Ovary (tissue), 9 donors: Measurements from ENCODE around the gene FIG4. TPM values are rescaled to one million over a fixed set of nuclear protein-coding genes. Genes with fewer than 3 reads are reported as not detected.
"Not testable (repeated sequence)": the region's sequence is repeated elsewhere in the genome, so short reads cannot be mapped to it uniquely, and the experiment has no call there.

Source experiments
- DNase-seq, 5 donors: peaks; one replicate each; pipeline ENCODE4 v3.0.0-alpha.2; 2019 to 2020
- H3K27ac ChIP-seq, 2 donors: fragments of 200-600 bp; one replicate each; pipeline versions ENCODE4 v1.5.1 to v1.8.0; 2019 to 2022
- H3K27me3 ChIP-seq: fragments of 200-600 bp; one replicate; pipeline ENCODE4 v1.8.0; 2022
- H3K36me3 ChIP-seq: fragments of 200-600 bp; sonication (generic); one replicate; pipeline ENCODE4 v1.5.1; 2019
- H3K4me1 ChIP-seq: one replicate; pipeline ENCODE4 v1.8.1; 2013; ENCODE audit warnings: mild to moderate bottlenecking, moderate library complexity; ENCODE audit not compliant: insufficient read depth
- H3K4me3 ChIP-seq: fragments of 200-600 bp; sonication (generic); one replicate; pipeline ENCODE4 v1.5.1; 2017
- H3K9me3 ChIP-seq, 2 donors: fragments of 200-600 bp in 1 of 2; sonication (generic) in 1 of 2; one replicate each; pipeline versions ENCODE4 v1.5.1 to v1.8.1; 2013 to 2019; ENCODE audit warnings: mild to moderate bottlenecking in 1 of 2, moderate library complexity in 1 of 2
- EP300 ChIP-seq: sonication (generic); formaldehyde crosslinking; IDR thresholded peaks from one replicate; pipeline ENCODE4 v1.6.1; 2017; ENCODE audit warnings: antibody characterized with exemption
- POLR2A ChIP-seq: fragments of 450-650 bp; IDR thresholded peaks from one replicate; pipeline ENCODE4 v1.6.1; 2017; ENCODE audit warnings: antibody characterized with exemption, mild to moderate bottlenecking, moderate library complexity
- WGBS, 3 donors: extraction: QIAGEN DNeasy Blood & Tissue Kit in 1 of 3; methylation state at CpG; one replicate each; pipeline versions ENCODE4 v1.1.5 to v1.1.7; 2013 to 2017; 5-methylcytosine and 5-hydroxymethylcytosine counted together
- intact Hi-C, 4 donors: fragments of 100-400 bp; cut with DNase I; formaldehyde crosslinking; loops; one replicate each; pipeline versions ENCODE4 v1.11.0 to v1.15.1; 2022 to 2023
- polyA plus RNA-seq, 2 donors: library from polyadenylated mRNA; stranded (reverse); fragments of 200-250 nt in 1 of 2; fragments of 350-450 nt in 1 of 2; fragmentation: Illumina TruSeq in 1 of 2; extraction: RNeasy Lipid Tissue Mini Kit (QIAGEN cat#74804) in 1 of 2; gene quantifications; one replicate each; pipeline ENCODE4 v1.2.3, GENCODE V29; 2013 to 2014
- total RNA-seq, 7 donors: library from RNA; depleted of rRNA in 2 of 7; stranded (reverse); fragments of >200 nt in 2 of 7; fragmentation: NEBNext Ultra II Directional in 3 of 7; extraction: Animal tissue kit (Norgen Biotek cat#: 25700) in 3 of 7; gene quantifications; one replicate each; pipeline versions ENCODE4 v1.1.0 to v1.2.4, GENCODE V29; 2016 to 2023
- TF ChIP-seq, protein P1 (sequence below), 3 donors: fragments of 450-650 bp in 2 of 3; fragments of 200-600 bp in 1 of 3; IDR thresholded peaks; one replicate each; pipeline versions ENCODE4 v1.5.1 to v1.8.0; 2016 to 2022; ENCODE audit warnings: antibody characterized with exemption in 3 of 3, mild to moderate bottlenecking in 1 of 3
- donor health status: DM: no; HTN: no; CAD: no; lungs with moderate emphysema.
- donor health status: DM: no; HTN: no; CAD: no.
- donor health status: Bipolar disorder and iron deficiency.
- donor health status: DM: yes; HTN: yes; CAD: no.
- donor health status: DM: no; HTN: no; CAD: no.
- donor health status: DM: yes; HTN: yes; CAD: no.

Gene FIG4
- total and polyA plus RNA-seq, 9 donors, result 7.4 to 17.5 (median 13.3) TPM

DNA sequence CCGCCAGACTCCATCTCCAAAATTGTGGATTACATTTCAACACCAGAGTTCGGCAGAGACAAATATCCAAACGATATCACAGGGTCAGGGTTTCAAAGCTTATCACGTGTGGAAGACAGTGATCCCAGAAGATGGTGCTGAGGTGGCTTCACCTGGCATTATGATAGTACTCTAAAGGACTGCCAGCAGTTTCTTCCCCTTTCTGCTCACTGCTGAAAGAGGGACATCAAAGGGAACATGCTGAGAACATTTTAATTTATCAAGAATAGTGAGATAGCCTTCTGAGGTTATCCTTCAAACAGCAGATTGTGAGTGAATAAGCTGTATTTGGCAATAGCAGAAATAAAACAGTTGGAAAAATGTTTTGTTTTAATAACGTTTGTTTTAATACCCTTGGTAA is 79.7 kb downstream of the FIG4 start:
- Histone ChIP-seq H3K27ac (no peak overlapping the region), H3K36me3 (no peaks in the 10 kb centered on the region), H3K27me3 (no peaks in the 10 kb centered on the region), H3K4me3 (no peak overlapping the region), H3K9me3 (no peaks in the 10 kb centered on the region), H3K4me1 (no peaks in the 10 kb centered on the region)
- intact Hi-C loops, result no loop called here
- TF ChIP-seq POLR2A, result no peak
- TF ChIP-seq, protein P1, sequence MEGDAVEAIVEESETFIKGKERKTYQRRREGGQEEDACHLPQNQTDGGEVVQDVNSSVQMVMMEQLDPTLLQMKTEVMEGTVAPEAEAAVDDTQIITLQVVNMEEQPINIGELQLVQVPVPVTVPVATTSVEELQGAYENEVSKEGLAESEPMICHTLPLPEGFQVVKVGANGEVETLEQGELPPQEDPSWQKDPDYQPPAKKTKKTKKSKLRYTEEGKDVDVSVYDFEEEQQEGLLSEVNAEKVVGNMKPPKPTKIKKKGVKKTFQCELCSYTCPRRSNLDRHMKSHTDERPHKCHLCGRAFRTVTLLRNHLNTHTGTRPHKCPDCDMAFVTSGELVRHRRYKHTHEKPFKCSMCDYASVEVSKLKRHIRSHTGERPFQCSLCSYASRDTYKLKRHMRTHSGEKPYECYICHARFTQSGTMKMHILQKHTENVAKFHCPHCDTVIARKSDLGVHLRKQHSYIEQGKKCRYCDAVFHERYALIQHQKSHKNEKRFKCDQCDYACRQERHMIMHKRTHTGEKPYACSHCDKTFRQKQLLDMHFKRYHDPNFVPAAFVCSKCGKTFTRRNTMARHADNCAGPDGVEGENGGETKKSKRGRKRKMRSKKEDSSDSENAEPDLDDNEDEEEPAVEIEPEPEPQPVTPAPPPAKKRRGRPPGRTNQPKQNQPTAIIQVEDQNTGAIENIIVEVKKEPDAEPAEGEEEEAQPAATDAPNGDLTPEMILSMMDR (IDR thresholded peaks at IDR 0.05), result no peak
- no peak for TF ChIP-seq EP300
- 38 to 55% (median 40%) methylated on average over 5 of the region's 5 CpGs for WGBS, 3 donors
- DNase-seq, result no peak

DNA sequence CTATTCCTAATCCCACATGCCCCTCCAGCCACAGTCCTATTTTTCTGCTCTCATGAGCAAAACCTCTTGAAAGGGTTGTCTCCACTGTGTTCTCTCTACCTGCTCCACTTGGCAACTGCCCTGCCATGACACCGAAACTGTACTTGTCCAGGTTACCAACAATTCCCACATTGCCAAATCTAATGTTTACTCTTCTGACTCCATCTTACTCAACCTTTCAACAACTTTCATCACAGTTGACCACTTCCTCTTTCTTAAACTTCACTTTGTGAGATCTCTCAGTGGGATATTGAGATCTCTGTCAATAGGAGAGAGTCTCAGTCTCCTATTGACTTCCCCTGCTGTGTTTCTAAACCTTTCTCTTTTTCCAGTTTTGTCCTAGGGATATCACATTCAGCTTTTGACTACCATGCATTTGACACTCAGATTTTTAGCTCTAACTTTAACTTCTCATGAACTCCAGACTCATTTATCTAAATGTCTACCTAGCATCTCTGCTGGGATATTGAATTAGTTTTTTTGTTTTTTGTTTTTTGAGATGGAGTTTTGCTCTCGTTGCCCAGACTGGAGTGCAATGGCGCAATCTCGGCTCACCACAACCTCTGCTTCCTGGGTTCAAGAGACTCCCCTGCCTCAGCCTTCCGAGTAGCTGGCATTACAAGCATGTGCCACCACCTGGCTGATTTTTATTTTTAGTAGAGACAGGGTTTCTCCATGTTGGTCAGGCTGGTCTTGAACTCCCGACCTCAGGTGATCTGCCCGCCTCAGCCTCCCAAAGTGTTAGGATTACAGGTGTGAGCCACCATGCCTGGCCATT is 81.1 kb downstream of the FIG4 start:
- H3K9me3 ChIP-seq, H3K27me3 ChIP-seq, intact Hi-C loops, H3K36me3 ChIP-seq, H3K4me1 ChIP-seq, DNase-seq, H3K4me3 ChIP-seq, H3K27ac ChIP-seq: not testable (repeated sequence)
- 89 to 97% (median 89%) methylated on average over 7 of the region's 7 CpGs for WGBS, 3 donors

DNA sequence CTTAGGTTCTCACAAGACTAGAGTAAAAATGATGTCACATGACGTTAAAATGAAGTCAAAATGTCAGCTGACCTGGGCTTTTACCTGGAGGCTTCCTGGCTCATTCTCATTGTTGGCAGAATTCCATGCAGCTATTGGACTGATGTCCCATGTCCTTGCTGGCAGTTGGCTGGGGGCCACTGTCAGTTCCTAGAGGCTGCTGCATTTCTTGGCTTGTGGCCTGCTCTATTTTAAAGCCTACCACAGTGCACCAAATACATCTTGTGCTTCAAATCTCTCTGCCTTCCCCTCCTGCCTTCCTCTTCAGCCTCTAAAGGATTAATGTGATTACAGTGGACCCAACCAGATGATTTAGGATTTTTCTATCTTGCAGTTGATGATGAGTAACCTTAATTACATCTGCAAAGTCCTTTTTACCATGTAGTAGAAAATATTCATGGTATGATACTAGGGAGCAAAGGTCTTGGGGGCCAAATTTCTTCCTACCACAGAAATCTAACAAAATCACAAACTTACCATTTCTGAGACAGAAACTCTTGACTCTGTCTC is 81.9 kb downstream of the FIG4 start:
- Histone ChIP-seq H3K4me3 (no peak overlapping the region), H3K27me3 (no peaks in the 10 kb centered on the region), H3K27ac (no peak overlapping the region), H3K36me3 (no peaks in the 10 kb centered on the region), H3K9me3 (no peaks in the 10 kb centered on the region), H3K4me1 (no peaks in the 10 kb centered on the region)
- 82 to 89% (median 85%) methylated on average over 1 of the region's 1 CpG for whole genome bisulfite sequencing, 3 donors
- TF ChIP-seq, protein P1 (IDR thresholded peaks at IDR 0.05), result no peak
- no peak for TF ChIP-seq POLR2A
- no peak for TF ChIP-seq EP300
- no peak for DNase-seq
- intact Hi-C loops, result no loop called here

DNA sequence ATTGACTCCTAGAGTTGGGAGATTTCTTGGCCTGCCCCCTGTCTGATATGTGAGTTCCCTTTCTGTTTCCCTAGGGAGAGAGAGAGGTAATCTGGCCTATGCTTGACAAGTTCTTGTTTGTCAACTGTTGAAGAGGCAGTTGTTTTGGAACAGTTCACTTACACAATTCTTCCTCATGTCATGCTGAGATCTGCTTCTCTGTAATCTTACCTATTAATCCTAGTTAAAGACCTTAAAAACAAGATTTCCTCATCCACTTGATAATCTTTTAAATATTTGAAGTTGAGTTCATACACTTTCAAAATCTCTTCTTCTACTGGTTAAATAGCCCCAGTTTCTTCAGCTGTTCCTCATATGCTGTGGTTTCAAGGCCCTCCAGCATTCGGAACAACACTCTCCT is 89.9 kb downstream of the FIG4 start:
- no peaks in the 10 kb centered on the region for H3K27me3 ChIP-seq

More for the DNA sequence above, 89.9 kb downstream of the FIG4 start:
- intact Hi-C loops, result no loop called here
- Histone ChIP-seq H3K36me3 (no peaks in the 10 kb centered on the region), H3K4me1 (no peaks in the 10 kb centered on the region), H3K27ac (no peak overlapping the region), H3K4me3 (no peak overlapping the region), H3K9me3 (no peaks in the 10 kb centered on the region)
- TF ChIP-seq, protein P1 (IDR thresholded peaks at IDR 0.05), result no peak
- TF ChIP-seq POLR2A (no peak), EP300 (no peak)
- DNase-seq, result no peak
- WGBS, 3 donors, result 95 to 100% (median 100%) methylated on average over 1 of the region's 1 CpG
